Stimulated activated CD4-positive, alpha-beta T cell treated with anti-CD3 and anti-CD28 coated beads, Interleukin-1b, Interleukin-23, amount 100 ng/mL, for 4 hours (primary cell): ENCODE measurements around the gene WDR59.

ENCODE experiments used
- DNase-seq, 2 donors: peaks; one replicate each; pipeline ENCODE4 v3.0.0-alpha.2; 2020; ENCODE audit warnings: low read depth in 2 of 2

WDR59 gene

GRCh38 chr16:74903901-74904678 is 80.8 kb downstream of the WDR59 start:
- DNase-seq = no peak

DNA sequence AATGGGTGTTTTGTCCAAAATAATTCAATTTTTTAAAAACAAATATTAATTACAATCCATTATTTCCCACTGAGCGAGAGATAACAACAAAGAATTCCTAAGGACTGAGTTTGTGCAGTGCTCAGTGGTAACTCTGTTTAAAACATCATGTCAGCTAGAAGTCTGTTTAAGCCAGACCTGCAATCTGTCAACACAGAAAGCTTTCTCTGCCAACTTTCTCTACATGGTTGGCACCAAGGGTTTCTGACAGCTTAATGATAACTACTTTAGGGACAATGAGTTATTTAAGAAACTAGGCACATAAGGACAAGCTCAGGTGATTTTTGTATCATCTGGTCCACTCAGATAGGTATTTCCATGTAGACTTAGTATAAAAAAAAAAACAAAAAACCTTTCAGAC is 81.8 kb downstream of the WDR59 start:
- DNase-seq = no peak

GRCh38 chr16:74902161-74902560 is 82.8 kb downstream of the WDR59 start:
- DNase-seq = no peak

DNA sequence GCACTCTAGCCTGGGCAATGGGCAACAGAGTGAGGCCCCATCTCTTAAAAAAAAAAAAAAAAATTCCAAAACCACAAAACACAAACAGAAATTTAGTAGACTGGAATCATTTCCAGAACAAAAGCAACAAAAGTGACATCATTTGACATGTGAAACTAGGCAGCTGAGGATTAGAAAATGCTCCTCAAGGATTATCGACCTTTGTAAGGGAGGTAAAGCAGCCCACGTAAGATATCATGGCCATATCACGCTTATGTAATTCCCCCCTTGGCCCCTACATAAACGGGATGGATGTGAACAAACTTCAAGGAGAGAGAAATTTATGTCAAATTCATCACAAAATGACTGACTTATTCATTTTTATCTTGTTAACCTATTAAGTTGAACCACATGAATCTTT is 83.3 kb downstream of the WDR59 start:
- DNase-seq = no peak

DNA sequence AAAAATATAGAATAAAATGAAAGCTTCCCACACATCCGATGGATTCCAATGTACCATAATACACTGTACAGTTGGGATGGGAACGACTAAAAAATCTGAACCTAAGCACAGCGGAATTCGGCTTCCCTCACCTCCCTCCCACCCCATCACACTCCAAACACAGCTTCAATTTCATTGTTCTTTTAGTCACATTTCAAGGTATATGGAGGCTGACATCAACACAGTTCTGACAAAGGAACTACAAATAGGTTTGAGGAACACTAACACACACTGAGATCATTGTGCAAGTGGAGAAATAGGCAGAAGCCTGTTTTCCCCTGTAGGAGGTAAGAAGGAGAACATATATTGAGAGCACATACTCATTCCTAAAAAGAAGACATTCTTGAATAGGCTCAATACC is 85.1 kb downstream of the WDR59 start:
- no peak for DNase-seq

- no peak for DNase-seq
These were observed 86.3 kb downstream of the WDR59 start for GRCh38 chr16:74898659-74899058.

DNA sequence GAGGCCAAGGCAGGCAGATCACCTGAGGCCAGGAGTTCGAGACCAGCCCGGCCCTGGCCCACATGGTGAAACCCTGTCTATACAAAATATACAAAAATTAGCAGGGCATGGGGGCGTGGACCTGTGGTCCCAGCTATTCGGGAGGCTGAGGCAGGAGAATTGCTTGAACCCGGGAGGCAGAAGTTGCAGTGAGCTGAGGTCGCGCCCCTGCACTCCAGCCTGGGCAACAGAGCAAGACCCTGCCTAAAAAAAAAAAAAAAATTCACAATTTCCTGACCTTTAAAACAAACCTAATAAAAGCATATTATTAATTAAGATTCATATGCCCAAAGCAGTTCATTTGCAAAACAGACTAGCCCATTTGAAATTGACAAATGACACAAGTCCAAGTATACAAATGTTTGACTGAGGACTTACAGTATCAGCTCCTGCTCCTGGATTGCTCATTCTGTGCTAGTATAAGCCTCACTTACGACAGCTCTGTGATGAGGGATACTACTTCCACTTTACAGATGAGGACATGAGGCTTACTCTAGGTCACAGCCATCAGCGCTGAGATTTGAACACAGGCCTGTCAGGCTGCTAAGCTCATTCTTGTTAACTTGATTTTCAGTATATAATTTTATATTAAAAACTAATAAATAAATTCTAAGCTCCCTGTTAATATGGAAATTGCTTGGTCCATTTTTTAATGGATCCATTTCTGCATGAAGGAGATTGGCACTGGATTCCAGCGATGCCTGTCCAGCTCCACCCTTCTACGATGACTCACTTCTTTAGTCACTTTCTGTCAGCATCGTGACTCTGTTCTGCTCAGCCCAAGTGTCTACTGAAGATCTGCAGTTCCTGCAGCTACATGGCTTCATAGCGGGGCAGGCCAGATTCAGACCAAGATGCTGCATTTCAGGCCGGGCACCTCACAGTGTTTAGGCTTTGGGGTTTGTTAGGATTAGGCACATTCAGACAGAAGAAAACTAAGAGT is 88.2 kb downstream of the WDR59 start:
- DNase-seq = no peak

- no peak for DNase-seq
These were observed 91.4 kb downstream of the WDR59 start for GRCh38 chr16:74893541-74893940.

DNA sequence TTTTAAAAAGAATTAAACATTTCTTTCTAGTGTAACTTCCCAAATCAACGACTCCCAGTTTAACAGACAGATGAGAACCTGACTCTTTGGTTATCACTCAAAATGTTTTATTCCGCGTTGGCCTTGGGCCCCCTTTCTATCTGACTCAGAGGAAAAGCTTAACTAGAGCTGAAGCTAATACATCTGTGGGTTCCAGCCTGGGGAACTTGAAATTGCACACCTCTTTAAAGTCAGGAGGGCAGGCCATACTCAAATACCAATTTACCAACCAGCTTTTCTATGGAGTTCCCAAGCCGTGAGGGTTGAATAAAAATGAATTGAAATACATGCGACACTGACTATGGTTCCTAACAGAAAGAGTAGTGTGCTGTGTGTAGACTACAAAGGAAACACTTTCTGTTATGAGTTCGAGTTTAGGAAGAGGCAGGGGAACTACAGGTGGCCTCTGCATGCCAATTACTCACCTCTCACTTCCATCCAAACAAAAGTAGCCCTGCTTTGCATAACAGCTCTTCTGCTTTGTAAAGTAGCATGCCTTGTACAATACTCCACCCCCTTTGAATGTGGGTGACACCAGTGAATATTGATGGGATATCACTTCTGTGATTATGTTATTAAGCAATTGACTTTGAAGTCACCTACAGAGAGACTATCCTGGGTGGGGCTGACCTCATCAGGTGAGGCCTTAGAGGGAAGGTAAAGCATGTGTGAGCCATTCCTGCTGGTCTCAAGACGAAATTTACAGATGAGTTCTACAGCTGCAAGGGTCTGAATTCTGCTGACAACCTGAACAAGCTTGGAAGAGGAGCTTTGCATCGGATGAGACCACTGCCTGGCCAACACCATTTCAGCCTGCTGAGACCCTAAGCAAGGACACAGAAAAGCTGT is 92.1 kb downstream of the WDR59 start:
- DNase-seq = no peak

DNA sequence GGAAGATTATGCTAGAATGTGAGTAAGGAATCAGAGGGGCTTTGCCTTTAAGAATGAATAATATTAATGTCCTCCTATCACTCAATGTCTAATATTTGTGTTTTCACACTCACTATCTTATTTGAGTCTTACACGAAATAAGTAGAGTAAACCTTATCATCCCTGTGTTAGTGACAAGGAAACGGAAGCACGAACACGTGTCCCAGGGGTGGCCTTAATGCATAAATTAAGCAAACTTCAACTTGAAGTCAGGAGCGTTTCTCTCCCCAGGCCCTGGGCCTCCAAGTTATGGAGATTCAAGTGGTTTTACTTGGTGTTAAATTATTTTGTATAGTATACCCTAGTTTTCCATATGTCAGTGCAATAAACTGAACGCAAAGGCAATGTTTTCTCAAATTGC is 96.0 kb downstream of the WDR59 start:
- no peak for DNase-seq

DNA sequence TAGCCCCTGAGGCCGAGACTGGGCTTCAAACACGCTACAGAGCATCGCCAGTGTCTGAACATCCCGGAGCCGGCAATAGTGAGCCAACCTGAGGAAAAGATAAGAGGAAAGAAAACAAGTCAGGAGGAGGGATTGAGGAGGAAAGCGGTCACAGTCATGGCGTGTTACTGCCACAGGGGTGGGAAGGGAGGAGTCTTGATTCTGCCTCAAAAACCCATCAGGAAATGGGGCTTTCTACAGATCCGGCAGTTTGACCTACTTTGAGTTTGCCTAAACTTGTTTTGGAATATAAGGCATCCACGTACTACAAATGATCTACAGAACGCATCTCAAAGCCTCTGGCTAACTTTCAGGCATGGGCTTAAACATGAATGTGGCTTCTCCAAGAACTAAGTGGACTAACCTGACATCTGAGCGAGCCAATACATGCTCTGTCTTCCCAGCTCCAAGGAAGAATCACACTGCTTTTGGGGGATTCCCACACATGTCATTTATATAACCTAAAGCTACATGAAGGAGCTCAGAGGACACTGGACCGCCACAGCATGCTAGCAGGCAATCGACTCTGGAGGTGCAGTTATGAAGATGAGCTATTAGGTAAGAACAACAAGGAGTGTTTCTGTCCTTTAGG is 96.6 kb downstream of the WDR59 start:
- DNase-seq = no peak

GRCh38 chr16:74887084-74887483 is 97.8 kb downstream of the WDR59 start:
- no peak for DNase-seq

- DNase-seq = no peak
These were observed 107.2 kb downstream of the WDR59 start for GRCh38 chr16:74877706-74878105.

GRCh38 chr16:74874912-74875546 is 109.9 kb downstream of the WDR59 start:
- no peak for DNase-seq

GRCh38 chr16:74874123-74874522 is 110.8 kb downstream of the WDR59 start:
- no peak for DNase-seq

DNA sequence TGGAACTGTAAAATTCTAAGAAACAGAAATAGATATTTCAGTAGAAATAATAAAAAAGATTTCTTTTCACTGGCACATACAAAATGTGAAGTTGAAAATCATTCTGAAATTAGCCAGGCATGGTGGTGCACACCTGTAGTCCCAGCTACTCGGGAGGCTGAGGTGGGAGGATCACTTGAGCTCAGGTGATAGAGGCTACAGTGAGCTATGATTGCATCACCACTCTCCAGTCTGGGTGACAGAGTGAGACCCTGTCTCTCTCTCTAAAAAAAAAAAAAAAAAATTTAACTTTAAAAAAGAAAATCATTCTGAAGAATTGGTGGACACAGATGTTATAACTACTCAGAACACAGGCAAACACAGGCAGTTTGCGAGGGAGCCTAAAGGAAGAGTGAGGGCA is 112.6 kb downstream of the WDR59 start:
- DNase-seq = no peak

GRCh38 chr16:74871608-74872007 is 113.3 kb downstream of the WDR59 start:
- no peak for DNase-seq

DNA sequence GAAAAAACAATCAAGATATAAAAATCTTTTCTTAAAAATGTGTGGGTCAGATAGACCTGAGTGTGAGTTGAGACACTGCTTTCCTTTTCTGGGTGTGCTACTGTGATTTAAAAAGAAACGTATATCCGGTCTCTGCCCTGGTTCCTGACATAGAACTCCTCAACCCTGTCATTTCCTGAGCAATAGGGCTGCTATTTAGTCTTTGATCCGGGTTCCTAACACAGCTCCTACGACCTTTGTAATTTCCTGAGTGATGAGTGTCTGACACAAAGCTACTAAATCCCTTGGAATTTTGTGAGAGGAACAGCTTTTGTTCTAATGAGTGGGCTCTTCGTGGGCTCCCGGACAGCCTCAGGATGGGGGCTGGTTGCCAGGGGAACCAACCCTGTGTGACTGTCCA is 116.4 kb downstream of the WDR59 start:
- no peak for DNase-seq

DNA sequence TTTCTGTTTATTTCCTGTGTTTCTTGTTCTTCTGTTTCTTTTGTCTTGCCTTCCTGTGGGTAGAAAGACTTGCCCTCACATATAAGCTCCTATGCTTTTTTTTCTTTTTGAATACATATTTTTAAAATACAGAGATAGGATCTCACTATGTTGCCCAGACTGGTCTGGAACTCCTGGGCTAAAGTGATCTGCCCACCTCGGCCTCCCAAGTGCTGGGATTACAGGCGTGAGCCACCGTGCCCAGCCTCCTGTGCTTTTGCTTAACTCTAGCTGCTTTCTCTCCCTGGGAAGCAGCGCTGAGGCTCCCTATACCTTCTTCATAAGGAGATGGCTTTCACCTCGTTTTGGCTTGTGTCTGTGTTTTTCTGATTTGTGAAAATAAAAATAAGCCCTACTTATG is 116.9 kb downstream of the WDR59 start:
- no peak for DNase-seq

GRCh38 chr16:74867281-74867849 is 117.6 kb downstream of the WDR59 start:
- DNase-seq = no peak
